Activated T-cell treated with anti-CD3 and anti-CD28 coated beads, Interleukin-2, amount 50 U/mL, for 72 hours (primary cell): ENCODE data around the gene RASAL2. TPM values are rescaled to one million over a fixed set of nuclear protein-coding genes. Genes with fewer than 3 reads are reported as not detected.
"Not testable (repeated sequence)": the region's sequence is repeated elsewhere in the genome, so short reads cannot be mapped to it uniquely, and the experiment has no call there.

Source experiments
- ATAC-seq, 2 donors: fragments of 150-1000 bp; cut with Tn5 transposase; replicated peaks in 1 of 2; 2 replicates each; pipeline ENCODE4 v1.10.0; 2021; ENCODE audit warnings: moderate library complexity in 2 of 2, mild to moderate bottlenecking in 1 of 2
- DNase-seq, 2 donors: peaks; one replicate each; pipeline ENCODE4 v3.0.0; 2021 to 2022; ENCODE audit warnings: mixed read lengths in 1 of 2
- H3K27ac Mint-ChIP-seq: one replicate; pipeline ENCODE4 v1.8.0; 2022; ENCODE audit warnings: mild to moderate bottlenecking, moderate library complexity, mixed read lengths
- H3K27me3 Mint-ChIP-seq: one replicate; pipeline ENCODE4 v1.8.0; 2022; ENCODE audit warnings: low read depth, mixed read lengths
- H3K36me3 Mint-ChIP-seq, 2 donors: one replicate each; pipeline ENCODE4 v1.8.0; 2022; ENCODE audit warnings: mixed read lengths in 2 of 2, mild to moderate bottlenecking in 1 of 2; ENCODE audit not compliant: insufficient read depth in 2 of 2
- H3K4me1 Mint-ChIP-seq: one replicate; pipeline ENCODE4 v1.8.0; 2022; ENCODE audit warnings: low read depth, mixed read lengths
- H3K4me3 Mint-ChIP-seq, 2 donors: one replicate each; pipeline ENCODE4 v1.8.0; 2022; ENCODE audit warnings: mild to moderate bottlenecking in 2 of 2, mixed read lengths in 2 of 2, moderate library complexity in 2 of 2
- H3K9me3 Mint-ChIP-seq, 2 donors: one replicate each; pipeline ENCODE4 v1.8.0; 2022; ENCODE audit warnings: mixed read lengths in 2 of 2
- total RNA-seq, 2 donors: library from RNA; stranded (reverse); gene quantifications; one replicate each; pipeline ENCODE4 v1.2.3, GENCODE V29; 2022

Gene RASAL2
- total RNA-seq, 2 donors from 2014 or later, result 0.02 to 0.05 TPM

DNA sequence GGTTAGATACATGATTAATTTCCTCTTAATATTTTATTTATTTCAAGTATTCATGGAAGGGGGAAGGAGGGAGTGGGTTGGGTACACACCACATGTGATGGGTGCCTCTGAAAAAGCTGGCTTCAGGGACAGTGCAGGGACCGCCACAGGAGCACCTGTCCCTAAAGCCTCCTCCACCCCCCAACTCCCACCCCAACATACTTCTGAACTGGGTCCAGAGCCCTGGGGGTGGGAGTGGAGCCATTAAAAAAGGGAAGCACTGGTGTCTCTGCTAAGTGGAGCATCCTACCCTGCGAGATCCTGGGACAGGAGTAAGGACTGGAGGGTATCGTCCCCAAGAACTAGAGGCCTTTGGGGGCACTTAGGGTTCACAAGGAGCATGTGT lies 408.4 kb downstream of the RASAL2 start:
- no peak overlapping the region for H3K4me3 Mint-ChIP-seq
- no peaks in the 10 kb centered on the region for H3K27me3 Mint-ChIP-seq
- H3K36me3 Mint-ChIP-seq, result no peaks in the 10 kb centered on the region
- no peak overlapping the region for H3K27ac Mint-ChIP-seq
- no peak for DNase-seq
- no peaks in the 10 kb centered on the region for H3K4me1 Mint-ChIP-seq
- no peaks in the 10 kb centered on the region for H3K9me3 Mint-ChIP-seq
- ATAC-seq, result no peak

DNA sequence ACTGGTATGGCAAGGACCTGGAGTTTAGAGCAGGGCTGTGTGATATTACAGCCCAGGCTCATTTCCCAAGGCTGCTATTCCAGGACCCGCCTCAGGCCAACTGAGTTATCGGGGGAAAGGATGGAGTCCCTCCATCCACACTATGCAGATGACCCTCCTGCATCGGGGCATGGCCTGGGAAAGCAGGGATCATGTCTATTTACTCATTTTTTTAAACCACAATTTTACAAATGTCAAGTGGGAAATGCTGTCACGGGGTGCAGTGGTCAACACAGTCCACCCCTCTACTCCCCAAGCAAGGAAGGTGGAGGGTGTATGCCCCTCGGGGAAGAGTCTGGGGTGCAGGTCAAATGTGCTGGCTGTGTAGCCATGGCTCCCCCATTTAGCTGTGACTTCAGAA lies 409.0 kb downstream of the RASAL2 start:
- Mint-ChIP-seq H3K36me3 (no peaks in the 10 kb centered on the region), H3K4me3 (no peak overlapping the region), H3K9me3 (no peaks in the 10 kb centered on the region), H3K27me3 (no peaks in the 10 kb centered on the region), H3K4me1 (no peaks in the 10 kb centered on the region), H3K27ac (no peak overlapping the region)
- DNase-seq (no peak), ATAC-seq (no peak)

DNA sequence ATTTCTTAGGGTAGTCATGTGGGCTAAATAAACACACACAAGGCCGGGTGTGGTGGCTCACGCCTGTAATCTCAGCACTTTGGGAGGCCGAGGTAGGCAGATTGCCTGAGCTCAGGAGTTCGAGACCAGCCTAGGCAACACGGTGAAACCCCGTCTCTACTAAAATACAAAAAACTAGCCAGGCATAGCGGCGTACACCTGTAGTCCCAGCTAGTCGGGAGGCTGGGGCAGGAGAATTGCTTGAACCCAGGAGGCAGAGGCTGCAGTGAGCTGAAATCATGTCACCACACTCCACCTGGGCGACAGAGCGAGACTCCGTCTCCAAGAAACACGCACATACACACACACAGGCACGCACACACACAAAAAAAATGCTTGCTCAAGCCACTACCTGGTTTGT lies 409.4 kb downstream of the RASAL2 start:
- not testable (repeated sequence) for H3K4me3 Mint-ChIP-seq, H3K36me3 Mint-ChIP-seq, H3K4me1 Mint-ChIP-seq, H3K27ac Mint-ChIP-seq, DNase-seq, H3K9me3 Mint-ChIP-seq, ATAC-seq, H3K27me3 Mint-ChIP-seq

DNA sequence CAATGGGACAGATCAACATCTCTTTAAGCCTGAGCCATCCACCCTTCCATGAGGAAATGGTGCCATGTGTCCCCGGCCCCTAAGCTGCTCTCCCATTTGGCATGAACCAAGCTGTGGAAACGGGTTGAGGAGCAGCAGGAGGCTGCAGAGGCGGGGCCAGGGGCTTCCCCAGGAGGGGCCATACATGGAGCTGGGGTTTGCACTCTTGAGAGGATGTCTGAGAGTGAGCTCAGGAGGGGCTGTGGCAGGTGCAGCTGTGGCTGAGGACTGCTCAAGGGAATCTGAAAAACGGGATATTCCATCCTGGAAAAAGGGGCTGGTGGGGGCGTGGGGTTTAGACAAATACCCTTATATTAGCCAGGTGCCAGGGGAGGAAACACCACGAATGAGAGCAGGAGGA lies 409.9 kb downstream of the RASAL2 start:
- H3K27me3 Mint-ChIP-seq, result no peaks in the 10 kb centered on the region
- no peak overlapping the region for H3K27ac Mint-ChIP-seq
- H3K36me3 Mint-ChIP-seq, result no peaks in the 10 kb centered on the region
- DNase-seq, result no peak
- H3K4me1 Mint-ChIP-seq, result no peaks in the 10 kb centered on the region
- no peak for ATAC-seq
- H3K9me3 Mint-ChIP-seq, result no peaks in the 10 kb centered on the region
- H3K4me3 Mint-ChIP-seq, result no peak overlapping the region

DNA sequence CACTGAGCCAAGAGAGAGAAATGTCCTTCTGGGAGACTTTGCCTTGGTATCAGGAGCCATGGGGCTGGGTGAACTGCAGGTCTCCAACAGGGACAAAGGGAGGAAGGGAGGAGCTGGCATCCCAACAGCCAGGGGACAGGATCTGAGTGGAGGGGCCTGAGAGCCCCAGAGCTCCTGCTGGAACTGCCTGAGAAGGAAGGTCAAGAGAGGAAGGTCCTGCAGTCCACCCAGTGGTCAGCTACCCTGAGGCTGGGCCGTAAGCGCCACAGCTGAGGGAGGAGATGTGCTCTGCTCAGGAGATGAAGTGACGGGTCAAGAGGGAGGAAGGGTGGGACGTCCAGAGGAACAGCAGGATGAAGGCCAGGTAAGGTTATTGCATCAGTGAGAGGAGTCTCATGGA lies 410.4 kb downstream of the RASAL2 start:
- H3K4me1 Mint-ChIP-seq, result no peaks in the 10 kb centered on the region
- no peak for ATAC-seq
- no peak overlapping the region for H3K27ac Mint-ChIP-seq
- H3K27me3 Mint-ChIP-seq, result no peaks in the 10 kb centered on the region
- no peaks in the 10 kb centered on the region for H3K9me3 Mint-ChIP-seq
- H3K4me3 Mint-ChIP-seq, result no peak overlapping the region
- no peak for DNase-seq
- no peaks in the 10 kb centered on the region for H3K36me3 Mint-ChIP-seq

DNA sequence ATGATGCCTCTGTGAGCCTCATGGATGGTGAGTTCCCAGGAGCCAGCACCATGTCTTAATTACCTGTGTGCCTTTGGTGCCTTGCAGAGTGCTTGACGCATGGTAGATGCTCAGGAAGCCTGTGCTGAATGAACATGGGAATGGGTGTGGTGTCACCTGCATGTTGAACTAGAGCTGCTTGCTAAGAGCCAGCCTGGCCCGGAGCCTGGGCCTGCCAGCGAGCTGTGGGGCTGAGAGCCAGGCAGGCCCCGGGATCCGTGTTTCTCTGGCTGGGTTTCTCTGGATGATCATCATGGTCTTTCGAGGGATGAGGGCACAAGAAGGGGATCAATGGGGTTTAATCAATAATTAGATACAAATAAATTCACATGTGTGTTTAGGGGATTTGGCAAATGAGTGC lies 412.3 kb downstream of the RASAL2 start:
- no peaks in the 10 kb centered on the region for H3K4me1 Mint-ChIP-seq
- H3K27ac Mint-ChIP-seq, result no peak overlapping the region
- no peak overlapping the region for H3K4me3 Mint-ChIP-seq

DNA sequence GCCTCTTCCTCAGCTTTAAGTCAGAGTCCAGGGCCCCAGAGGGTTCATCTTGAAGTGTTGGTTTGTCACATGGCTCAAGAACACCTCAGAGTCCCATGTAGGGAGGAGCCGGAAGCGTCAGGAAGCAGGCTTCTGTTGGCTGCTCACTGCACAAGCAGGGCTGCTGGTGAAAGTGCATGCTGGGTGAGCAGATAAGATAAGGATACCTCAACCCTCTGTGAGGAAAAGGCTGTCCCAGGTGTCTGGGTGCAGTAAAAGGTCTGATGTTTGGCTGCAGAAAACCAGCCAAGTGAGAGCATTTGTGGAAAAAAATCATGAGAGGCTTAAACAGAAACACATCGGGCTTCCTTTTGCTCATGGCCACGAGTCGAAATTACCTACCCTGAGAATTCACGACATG lies 412.8 kb downstream of the RASAL2 start:
- H3K4me1 Mint-ChIP-seq, result no peaks in the 10 kb centered on the region
- no peak overlapping the region for H3K27ac Mint-ChIP-seq
- DNase-seq (no peak), ATAC-seq (no peak)
- no peaks in the 10 kb centered on the region for H3K9me3 Mint-ChIP-seq
- no peaks in the 10 kb centered on the region for H3K27me3 Mint-ChIP-seq
- H3K36me3 Mint-ChIP-seq, result no peaks in the 10 kb centered on the region
- no peak overlapping the region for H3K4me3 Mint-ChIP-seq

More for the DNA sequence above, 412.3 kb downstream of the RASAL2 start:
- no peak for ATAC-seq
- Mint-ChIP-seq H3K36me3 (no peaks in the 10 kb centered on the region), H3K9me3 (no peaks in the 10 kb centered on the region), H3K27me3 (no peaks in the 10 kb centered on the region)
- no peak for DNase-seq

GRCh38 chr1:178509414-178510007 lies 415.6 kb downstream of the RASAL2 start:
- no peak for DNase-seq
- no peaks in the 10 kb centered on the region for H3K9me3 Mint-ChIP-seq
- H3K4me3 Mint-ChIP-seq, result no peak overlapping the region
- H3K27me3 Mint-ChIP-seq, result no peaks in the 10 kb centered on the region
- H3K27ac Mint-ChIP-seq, result no peak overlapping the region
- H3K4me1 Mint-ChIP-seq, result no peaks in the 10 kb centered on the region
- H3K36me3 Mint-ChIP-seq, result no peaks in the 10 kb centered on the region
- ATAC-seq, result no peak

GRCh38 chr1:178510155-178510554 lies 416.3 kb downstream of the RASAL2 start:
- Mint-ChIP-seq H3K27me3 (no peaks in the 10 kb centered on the region), H3K4me3 (no peak overlapping the region), H3K4me1 (no peaks in the 10 kb centered on the region), H3K27ac (no peak overlapping the region), H3K36me3 (no peaks in the 10 kb centered on the region), H3K9me3 (no peaks in the 10 kb centered on the region)
- DNase-seq (no peak), ATAC-seq (no peak)

DNA sequence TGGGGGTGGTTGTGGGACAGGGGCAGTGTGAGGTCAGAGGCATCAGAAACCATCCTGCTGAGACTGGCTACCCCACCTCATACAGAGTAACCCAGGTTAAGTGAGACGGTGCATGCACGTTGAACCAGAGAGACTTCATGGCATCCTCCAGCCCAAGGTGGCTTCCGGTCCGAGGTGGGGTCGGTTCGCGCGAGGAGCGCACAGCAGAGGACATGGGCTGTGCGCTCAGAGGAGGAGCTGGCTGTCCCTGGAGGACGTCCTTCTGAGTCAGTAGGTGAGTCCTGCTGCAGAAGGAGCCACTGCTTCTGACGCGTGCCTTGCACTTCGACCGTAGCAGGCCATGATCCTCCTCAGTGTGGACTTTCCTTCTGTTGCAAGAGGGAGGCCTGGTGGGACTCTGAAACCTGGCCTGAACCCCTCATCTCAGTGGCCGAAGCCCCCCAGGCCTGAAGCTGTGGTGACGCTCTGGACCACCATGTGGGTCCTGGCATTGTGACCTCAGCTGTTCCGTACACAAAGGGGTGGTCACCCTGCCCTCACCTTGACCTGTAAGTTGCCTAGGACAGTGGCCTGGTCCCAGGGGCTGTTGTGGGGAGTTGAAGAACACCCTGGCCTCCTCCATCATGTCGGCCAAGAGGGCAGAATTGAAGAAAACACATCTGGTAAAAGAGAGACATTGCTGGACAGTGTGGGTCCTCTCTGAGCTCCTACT lies 418.8 kb downstream of the RASAL2 start, which contains the start of gene TEX35:
TEX35 (plus strand) TSS at position 544 of the 712 bp plus-strand sequence; CDS start at position 624, 80 bp downstream.
- Mint-ChIP-seq H3K27ac (no peak within 1 kb of the TSS), H3K9me3 (no peaks in the 10 kb centered on the region)
- ATAC-seq, result no peak

DNA sequence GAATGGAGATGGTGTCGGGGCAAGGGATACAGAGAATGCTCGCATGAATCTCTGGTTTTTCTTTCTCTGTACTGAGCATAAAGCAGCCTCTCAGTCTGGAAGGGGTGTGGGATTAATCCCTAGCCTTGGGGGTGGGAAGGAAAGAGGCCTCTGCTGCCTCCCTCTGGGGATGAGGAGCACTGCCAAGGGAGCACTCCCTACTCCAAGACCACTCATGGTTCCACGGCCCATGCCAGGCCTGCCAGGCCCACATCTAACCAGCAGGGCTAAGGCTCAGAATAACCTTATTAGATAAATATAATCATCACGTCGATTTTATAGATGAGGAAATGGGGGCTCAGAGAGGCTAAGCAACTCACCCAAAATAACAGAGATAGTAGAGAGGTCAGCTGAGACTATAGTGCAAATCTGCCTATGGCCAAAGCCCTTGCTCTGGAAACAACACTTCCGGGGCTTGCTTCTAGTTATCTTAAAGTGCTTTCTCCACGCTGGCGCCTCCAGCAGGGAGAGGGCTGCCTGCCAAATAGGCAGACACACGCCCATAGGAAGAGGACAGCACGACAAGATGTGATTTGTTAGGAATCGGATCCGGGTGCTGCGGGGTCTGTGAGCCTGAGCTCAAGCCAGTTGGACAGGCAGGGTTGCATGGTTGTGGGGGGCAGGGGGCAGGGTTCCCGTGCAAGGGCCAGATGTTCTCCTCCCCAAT lies 419.5 kb downstream of the RASAL2 start:
- Mint-ChIP-seq H3K4me1 (no peaks in the 10 kb centered on the region), H3K27me3 (no peaks in the 10 kb centered on the region), H3K36me3 (no peaks in the 10 kb centered on the region), H3K9me3 (no peaks in the 10 kb centered on the region), H3K27ac (no peak overlapping the region), H3K4me3 (no peak overlapping the region)
- DNase-seq (no peak), ATAC-seq (no peak)

More for the DNA sequence above, 418.8 kb downstream of the RASAL2 start, which contains the start of gene TEX35:
- Mint-ChIP-seq H3K27me3 (no peaks in the 10 kb centered on the region), H3K4me3 (no peak within 1 kb of the TSS), H3K4me1 (no peaks in the 10 kb centered on the region), H3K36me3 (no peaks in the 10 kb centered on the region)
- DNase-seq, result no peak

GRCh38 chr1:178516110-178516509 lies 422.2 kb downstream of the RASAL2 start:
- H3K27me3 Mint-ChIP-seq, result no peaks in the 10 kb centered on the region
- ATAC-seq, result no peak

DNA sequence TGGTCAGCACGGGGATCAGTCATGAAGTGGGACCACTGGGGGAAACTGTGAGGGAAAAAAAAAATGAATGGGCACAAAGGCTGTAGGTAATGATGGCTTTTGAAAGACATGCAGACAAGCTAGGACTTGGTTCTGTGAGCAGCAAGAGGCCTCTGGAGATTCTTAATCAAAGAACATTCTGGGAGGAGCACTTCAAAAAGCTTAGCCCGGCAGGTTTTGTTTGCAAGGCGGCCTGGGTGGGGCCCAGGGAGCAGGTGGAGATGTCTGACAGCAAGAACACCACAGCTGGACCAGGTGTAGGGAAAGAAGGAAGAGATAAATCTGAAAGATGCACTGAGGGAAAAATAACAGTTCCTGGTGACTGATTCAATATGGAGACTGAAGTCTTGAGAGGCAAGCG lies 425.0 kb downstream of the RASAL2 start:
- Mint-ChIP-seq H3K4me1 (no peaks in the 10 kb centered on the region), H3K27ac (no peak overlapping the region), H3K4me3 (no peak overlapping the region), H3K36me3 (no peaks in the 10 kb centered on the region), H3K9me3 (no peaks in the 10 kb centered on the region), H3K27me3 (no peaks in the 10 kb centered on the region)
- DNase-seq (no peak), ATAC-seq (no peak)

More at GRCh38 chr1:178516110-178516509, 422.2 kb downstream of the RASAL2 start:
- no peak overlapping the region for H3K27ac Mint-ChIP-seq
- no peaks in the 10 kb centered on the region for H3K9me3 Mint-ChIP-seq
- no peak overlapping the region for H3K4me3 Mint-ChIP-seq
- H3K4me1 Mint-ChIP-seq, result no peaks in the 10 kb centered on the region
- no peaks in the 10 kb centered on the region for H3K36me3 Mint-ChIP-seq
- no peak for DNase-seq
